MM.1S (cell line): ENCODE results near the gene ITM2C.

Experiments used
- EZH2 ChIP-seq: fragments of 300-600 bp; sonication (generic); optimal IDR thresholded peaks from 2 replicates; pipeline ENCODE3; 2017; ENCODE audit warnings: low read depth, mild to moderate bottlenecking, antibody characterized with exemption, low read length, mixed read lengths
- EZH2phosphoT487 ChIP-seq: fragments of 300-600 bp; sonication (generic); IDR thresholded peaks from 2 replicates; pipeline ENCODE4 v1.6.1; 2018; ENCODE audit warnings: antibody characterized with exemption, low read length
- TF ChIP-seq, protein P1 (sequence below): fragments of 300-600 bp; sonication (generic); IDR thresholded peaks from 2 replicates; pipeline ENCODE4 v1.5.1; 2016; ENCODE audit warnings: antibody characterized with exemption, low read length, mixed read lengths

DNA sequence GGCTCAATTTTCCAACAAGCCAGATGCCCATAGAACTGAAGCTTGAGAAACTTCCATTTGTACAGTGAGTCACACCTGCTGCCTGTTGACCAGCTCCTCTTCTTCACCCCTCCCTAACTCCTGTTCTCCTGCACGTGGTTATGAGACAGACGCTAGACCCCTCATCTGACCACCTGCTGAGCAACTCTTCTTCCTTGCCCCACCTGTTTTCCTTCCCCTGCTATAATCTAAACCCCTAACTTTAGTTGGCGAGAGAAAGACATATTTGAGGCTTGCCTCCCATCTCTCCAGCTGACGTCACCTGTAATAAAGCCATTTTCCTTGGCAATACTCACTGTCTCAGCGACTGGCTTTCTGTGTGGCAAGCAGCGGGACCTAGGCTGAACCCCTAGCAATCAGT, 22.3 kb upstream of the ITM2C start:
- TF ChIP-seq, protein P1, sequence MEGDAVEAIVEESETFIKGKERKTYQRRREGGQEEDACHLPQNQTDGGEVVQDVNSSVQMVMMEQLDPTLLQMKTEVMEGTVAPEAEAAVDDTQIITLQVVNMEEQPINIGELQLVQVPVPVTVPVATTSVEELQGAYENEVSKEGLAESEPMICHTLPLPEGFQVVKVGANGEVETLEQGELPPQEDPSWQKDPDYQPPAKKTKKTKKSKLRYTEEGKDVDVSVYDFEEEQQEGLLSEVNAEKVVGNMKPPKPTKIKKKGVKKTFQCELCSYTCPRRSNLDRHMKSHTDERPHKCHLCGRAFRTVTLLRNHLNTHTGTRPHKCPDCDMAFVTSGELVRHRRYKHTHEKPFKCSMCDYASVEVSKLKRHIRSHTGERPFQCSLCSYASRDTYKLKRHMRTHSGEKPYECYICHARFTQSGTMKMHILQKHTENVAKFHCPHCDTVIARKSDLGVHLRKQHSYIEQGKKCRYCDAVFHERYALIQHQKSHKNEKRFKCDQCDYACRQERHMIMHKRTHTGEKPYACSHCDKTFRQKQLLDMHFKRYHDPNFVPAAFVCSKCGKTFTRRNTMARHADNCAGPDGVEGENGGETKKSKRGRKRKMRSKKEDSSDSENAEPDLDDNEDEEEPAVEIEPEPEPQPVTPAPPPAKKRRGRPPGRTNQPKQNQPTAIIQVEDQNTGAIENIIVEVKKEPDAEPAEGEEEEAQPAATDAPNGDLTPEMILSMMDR, result no peak
- TF ChIP-seq EZH2 (no peak), EZH2phosphoT487 (no peak)
